PFSK-1 (cell line): ENCODE data around the gene ATP6V0B.

Experiments used
- POLR2AphosphoS5 ChIP-seq: IDR thresholded peaks from 2 replicates; pipeline ENCODE4 v1.6.1; 2012; ENCODE audit warnings: low read depth, mild to moderate bottlenecking, control low read depth, low read length, moderate library complexity
- SIN3A ChIP-seq: IDR thresholded peaks from 2 replicates; pipeline ENCODE4 v1.6.1; 2012; ENCODE audit warnings: mild to moderate bottlenecking, low read length, moderate library complexity, borderline replicate concordance; ENCODE audit not compliant: insufficient read depth
- TF ChIP-seq, protein P1 (sequence below), 2 experiments: IDR thresholded peaks; 2 replicates each; pipeline versions ENCODE4 v1.6.1 to v1.8.0; 2011 to 2012; ENCODE audit warnings: low read depth in 2 of 2, low read length in 2 of 2, control low read depth in 1 of 2, inconsistent platforms in 1 of 2, mild to moderate bottlenecking in 1 of 2, moderate library complexity in 1 of 2; ENCODE audit not compliant: insufficient read depth in 1 of 2

DNA sequence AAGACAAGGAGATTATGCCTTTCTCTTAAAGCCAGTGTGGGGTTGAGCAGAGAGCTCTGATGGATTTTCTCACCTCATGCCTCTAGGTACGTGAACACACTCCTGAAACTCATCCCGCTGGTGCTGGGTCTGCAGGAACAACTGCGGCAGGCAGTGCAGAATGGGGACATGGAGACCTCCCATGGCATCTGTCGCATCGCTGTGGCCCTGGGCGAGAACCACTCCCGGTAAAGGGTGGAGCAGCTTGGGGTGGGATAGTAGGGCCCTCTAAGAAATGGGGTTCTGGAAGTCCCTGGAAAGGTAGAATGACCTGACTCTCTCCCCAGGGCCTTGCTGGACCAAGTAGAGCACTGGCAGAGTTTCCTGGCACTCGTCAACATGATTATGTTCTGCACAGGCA lies 18.5 kb upstream of the ATP6V0B start:
- no peak for TF ChIP-seq POLR2AphosphoS5
- TF ChIP-seq, protein P1, sequence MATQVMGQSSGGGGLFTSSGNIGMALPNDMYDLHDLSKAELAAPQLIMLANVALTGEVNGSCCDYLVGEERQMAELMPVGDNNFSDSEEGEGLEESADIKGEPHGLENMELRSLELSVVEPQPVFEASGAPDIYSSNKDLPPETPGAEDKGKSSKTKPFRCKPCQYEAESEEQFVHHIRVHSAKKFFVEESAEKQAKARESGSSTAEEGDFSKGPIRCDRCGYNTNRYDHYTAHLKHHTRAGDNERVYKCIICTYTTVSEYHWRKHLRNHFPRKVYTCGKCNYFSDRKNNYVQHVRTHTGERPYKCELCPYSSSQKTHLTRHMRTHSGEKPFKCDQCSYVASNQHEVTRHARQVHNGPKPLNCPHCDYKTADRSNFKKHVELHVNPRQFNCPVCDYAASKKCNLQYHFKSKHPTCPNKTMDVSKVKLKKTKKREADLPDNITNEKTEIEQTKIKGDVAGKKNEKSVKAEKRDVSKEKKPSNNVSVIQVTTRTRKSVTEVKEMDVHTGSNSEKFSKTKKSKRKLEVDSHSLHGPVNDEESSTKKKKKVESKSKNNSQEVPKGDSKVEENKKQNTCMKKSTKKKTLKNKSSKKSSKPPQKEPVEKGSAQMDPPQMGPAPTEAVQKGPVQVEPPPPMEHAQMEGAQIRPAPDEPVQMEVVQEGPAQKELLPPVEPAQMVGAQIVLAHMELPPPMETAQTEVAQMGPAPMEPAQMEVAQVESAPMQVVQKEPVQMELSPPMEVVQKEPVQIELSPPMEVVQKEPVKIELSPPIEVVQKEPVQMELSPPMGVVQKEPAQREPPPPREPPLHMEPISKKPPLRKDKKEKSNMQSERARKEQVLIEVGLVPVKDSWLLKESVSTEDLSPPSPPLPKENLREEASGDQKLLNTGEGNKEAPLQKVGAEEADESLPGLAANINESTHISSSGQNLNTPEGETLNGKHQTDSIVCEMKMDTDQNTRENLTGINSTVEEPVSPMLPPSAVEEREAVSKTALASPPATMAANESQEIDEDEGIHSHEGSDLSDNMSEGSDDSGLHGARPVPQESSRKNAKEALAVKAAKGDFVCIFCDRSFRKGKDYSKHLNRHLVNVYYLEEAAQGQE (IDR thresholded peaks at IDR 0.05; ENCODE audit: insufficient read depth in 1 of 2, low read depth in 2 of 2, low read length in 2 of 2): no peak
- TF ChIP-seq SIN3A: no peak
